GM19438 (cell line): Measurements from ENCODE around the gene KLF13.

ENCODE experiments used
- ATAC-seq: cut with Tn5 transposase; IDR thresholded peaks from one replicate; pipeline ENCODE4 v1.9.1; 2021; ENCODE audit warnings: low read depth; ENCODE audit not compliant: unreplicated experiment

Gene KLF13

DNA sequence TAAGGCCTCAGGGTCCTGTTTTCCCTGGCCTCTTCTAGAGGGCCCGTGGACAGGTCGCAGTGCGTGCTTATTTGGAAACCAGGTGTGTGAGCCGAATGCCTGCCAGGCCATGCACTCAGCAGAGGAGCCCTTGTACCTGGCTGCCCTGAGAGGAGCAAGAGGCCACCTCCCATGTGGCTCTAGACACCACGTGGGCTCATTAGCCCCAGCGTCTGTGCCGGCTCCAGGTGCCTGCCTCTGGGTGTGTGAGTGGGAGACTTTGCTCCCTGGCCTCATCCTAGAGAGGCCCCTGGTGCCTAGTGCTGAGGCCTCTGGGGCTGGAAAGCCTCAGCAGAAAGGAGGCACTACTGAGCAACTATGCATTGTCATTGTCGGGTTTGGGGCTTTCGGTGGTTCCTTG lies 50.4 kb downstream of the KLF13 start:
- no peak for ATAC-seq

DNA sequence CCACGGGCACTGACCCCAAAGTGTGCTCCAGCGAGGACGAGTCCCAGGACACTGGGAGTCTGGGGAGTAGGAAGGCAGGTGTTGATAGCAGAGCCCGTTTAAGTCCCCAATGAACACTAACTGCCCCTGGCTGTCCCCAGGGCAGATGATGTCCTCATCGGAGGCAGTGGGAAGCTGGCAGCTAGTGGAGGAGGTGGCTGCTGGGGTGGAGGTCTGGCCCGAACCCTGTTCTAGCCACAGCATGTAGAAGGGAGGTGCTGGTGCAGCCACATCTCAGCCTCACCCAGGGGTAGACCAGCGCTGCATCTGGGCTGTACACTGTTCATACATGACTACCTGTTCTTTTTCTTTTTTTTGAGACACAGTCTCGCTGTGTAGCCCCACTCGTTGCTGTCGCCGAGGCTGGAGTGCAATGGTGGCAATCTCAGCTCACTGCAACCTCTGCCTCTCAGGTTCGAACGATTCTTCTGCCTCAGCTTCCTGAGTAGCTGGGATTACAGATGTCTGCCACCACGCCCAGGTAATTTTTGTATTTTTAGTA lies 51.8 kb downstream of the KLF13 start:
- no peak for ATAC-seq

DNA sequence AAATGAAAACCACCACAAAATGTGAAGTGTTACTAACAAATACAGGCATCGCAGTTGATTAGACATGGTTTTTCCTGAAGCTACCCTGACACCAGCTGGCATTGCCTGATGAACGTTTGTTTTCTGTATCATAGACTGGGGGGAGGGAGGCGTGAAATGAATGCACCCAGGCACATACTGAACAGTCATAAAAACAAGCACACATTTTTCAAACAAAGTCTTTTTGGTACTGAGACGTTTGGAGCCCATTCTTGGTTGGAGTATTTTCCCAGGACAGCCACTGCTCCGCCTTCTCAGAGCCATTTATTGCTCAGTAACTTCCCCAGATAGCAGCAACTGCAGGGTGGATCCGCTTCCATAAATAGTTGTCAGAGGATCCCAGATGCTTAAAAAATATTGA lies 52.4 kb downstream of the KLF13 start:
- no peak for ATAC-seq

DNA sequence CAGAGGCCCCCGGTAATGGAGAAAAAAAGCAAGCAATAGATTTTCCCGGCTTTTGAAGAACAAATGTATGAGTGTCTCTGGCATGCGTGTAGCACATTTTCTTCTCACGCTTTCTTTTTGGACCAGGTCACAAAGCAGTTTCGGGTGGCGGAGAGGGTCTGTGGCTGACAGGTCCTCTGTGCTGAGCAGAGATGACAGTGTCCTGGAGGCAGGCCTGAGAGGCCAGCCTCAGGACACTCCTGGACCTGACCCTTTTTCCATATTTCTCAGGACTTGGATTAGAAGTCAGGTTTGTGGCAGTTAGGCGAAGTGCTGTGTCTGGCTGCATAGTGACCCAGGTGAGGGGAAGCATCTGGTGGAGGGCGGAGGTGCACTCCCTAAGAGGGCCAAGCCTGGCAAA lies 52.9 kb downstream of the KLF13 start:
- no peak for ATAC-seq

DNA sequence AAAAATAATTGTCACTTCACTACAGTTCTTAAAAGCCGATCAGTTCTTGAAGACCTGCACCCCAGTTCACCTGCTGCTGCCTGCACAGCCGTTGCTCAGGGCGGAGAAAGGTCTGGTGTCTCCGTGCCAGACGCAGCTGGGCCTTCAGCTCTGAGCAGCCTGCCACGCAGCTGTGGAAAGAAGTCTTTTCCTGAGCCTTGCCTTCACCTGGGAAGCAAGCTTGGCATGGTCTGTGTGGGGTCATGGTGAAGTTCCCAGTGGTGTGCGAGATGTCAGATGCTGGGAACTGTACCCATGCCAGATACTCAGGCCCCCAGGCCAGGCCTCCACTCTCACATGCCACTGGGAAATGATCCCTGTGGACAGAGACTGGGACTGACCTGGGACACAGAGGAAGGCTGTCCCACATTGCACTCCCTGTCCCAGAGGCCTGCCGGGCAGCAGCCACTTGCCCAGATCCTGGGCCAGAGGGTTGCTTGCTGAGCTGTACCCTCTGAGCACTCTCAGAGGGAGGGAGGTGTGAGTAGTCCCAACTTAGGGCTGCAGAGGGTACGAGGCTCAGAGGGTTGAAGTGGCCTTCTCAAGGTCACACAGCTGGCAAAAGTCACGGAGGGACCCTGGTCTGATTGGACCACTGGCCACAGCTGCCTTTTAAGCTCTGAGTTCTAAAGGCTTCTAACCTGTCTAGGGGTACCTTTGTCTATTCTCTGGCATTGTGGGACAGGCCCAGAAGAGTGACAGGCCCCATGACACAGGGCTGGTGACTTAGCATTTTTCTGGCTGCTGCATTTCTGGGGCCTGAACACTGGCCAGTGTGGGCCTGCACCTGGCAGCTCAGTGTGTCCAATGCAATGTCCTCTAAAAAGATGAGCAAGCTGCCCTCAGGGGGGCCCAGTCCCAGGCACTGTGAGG lies 55.4 kb downstream of the KLF13 start:
- ATAC-seq = no peak

DNA sequence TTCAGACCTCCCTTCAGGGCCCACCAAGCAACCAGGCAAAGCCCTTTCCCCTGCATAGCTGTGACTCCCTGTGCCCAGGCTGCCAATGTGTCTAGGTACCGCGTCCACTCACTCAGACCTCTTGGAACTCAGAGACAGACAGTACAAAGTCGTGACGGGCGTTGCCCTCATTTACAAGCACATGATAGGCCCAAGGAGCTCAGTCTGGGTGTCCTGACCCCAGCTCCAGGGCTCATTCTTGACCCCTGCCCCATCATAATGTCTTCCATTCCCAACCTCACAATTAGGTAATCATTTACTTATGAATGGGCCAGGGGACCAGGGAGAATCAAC lies 56.0 kb downstream of the KLF13 start:
- no peak for ATAC-seq

DNA sequence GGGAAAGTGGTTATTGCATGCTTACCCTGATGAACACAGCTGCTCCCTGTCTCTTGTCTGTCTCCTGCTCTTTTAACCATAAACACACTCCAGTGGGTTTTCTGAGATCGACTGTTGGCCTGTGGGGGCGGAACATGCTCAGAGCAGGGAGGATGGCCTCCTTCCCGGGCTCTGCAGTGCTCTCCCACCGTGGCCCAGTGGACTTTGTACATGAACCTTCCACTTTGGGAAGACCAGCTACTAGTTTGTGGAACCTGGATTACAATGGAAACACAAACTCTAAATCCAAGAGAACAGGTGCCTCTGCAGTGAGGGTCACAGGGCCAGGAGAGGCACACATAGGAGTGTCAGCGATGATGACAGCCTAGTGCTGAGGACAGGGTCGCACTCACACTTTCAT lies 56.5 kb downstream of the KLF13 start:
- ATAC-seq = no peak

DNA sequence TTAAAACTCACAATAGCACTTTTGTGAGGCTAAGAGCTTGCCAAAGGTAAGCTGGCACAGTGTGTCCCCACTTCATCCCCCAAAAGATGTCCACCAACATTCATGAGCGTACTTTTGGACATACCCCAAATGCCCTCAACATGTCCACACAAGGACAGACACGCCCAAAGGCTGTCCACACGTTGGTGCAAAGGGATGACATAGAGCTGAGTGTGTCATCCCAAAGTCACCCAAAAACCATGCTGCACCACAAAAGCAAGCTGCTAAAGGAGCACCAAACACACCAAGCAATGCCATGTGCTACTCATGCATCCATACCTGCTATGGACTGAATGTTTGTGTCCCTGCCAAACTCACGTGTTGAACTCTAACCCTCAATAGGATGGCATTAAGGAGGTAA lies 57.9 kb downstream of the KLF13 start:
- no peak for ATAC-seq

DNA sequence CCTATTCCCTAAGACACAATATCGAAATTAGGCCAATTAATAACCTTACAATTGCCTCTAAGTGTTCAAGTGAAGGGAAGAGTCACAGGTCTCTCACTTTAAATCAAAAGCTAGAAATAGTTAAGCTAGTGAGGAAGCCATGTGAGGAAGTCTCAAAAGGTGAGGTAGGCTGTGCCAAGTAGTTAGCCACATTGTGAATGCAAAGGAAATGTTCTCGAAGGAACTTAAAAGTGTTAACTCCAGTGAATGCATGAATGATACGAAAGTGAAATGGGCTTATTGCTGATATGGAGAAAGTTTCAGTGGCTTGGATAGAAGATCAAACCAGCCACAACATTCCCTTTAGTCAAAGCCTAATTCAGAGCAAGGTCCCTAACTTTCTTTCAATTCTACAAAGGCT lies 59.1 kb downstream of the KLF13 start:
- no peak for ATAC-seq

DNA sequence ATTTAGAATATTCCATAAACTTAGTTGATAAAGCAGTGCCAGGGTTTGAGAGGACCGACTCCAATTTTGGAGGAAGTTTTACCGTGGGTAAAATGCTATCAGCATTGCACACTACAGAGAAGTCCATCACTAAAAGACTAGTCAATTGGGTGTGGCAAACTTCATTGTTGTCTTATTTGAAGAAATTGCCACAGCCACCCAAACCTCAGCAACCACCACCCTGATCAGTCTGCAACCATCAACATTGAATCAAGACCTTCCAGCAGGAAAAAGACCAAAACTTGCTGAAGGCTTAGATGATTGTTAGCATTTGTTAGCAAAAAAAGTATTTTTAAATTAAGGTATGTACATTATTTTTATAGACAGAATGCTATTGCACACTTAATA lies 60.5 kb downstream of the KLF13 start:
- no peak for ATAC-seq

DNA sequence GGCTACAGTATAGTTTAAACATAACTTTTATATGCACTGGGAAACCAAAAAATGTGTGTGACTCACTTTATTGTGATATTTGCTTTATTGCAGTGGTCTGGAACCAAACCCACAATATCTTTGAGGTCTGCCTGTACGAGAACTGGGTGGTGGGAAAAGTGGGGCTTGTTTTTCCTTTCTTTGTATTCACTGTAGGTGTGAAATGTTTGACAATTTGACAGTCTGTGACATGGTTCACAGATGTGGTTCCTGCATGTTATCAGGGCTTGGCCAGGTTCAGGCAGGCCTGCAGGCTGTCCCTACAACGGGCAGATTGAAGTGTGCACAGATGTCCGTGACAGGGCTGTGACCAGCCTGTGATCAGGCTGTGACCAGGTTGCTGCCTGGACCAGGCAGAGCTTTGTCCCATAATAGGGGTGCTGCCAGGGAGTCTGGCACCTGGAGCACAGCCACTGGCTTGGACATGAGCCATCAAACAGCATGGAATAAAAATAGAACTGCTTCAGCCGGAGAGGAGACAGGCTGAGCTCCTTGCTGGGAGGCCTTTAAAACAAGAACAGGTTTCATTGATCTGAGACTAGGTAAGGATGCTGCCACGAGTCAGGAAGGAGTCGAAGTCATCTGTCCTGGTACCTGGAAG lies 61.0 kb downstream of the KLF13 start:
- no peak for ATAC-seq

DNA sequence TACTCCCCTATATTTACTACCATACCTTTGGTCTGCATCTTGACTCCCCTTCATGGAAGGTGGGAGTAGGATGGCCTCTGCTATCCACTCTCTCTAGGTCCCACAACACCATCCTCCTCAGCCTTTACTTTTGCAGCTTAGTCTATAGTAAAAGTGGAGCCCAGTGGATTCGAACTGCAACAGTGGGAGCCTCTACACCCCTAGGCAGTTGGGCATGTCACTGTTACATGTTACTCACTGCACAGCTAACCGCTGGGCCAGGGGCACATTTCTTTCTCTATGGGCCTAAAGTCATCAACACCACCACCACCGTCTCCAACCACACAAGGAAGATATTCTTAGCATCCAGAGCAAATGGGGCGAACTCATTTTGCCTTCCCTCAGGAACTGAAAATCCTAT lies 62.9 kb downstream of the KLF13 start:
- ATAC-seq = no peak

DNA sequence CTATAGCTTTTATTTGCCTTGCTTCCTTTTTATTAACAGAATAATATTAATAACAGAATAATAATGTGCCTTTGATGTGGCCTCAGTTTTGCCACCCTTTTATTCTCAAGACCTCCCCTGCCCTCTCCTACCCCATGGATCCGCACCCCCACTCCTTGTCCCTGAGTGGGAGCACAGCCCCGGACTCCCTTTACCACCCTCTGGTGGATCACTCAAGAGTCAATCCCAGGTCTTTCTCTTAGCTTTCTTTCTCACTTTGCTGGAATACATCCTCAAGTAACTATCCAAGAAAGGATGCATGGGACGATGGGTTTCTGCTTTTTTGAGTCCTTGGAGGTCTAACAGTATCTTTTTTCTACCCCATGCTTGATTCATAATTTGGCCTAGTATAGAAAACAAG lies 63.4 kb downstream of the KLF13 start:
- ATAC-seq = no peak

DNA sequence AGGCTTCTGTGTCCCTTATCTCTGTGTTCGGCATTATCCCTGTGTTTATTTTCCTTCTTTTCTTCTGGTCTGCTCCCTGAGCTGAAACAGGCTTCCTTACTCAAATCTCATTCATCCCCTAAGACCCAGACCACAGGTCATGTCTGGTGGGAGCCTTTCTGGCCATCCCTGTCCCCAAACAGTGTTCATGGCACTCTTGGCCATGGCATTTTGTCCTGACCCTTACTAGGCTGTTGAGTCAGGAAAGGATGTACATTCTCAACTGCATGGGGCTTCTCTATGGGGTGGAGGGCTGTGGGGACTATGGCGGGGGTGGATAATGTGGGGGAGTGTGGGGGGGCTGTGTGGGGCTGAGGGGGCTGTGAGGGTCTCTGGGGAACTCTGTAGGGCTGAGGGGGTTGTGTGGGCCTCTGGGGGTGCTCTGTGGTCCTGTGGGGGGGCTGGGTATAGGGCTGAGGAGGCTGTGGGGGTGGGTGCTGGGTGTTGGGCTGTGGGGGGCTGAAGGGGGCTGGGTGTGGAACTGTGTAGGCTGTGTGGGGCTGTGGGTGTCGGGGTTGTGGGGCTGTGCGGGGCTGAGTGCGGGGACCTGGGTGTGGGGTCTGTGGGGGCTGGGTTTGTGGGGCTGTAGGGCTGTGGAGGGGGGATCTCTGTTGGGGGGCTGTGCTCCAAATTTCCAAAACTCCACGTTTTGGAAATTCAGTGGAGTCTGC lies 64.3 kb downstream of the KLF13 start:
- ATAC-seq = no peak

DNA sequence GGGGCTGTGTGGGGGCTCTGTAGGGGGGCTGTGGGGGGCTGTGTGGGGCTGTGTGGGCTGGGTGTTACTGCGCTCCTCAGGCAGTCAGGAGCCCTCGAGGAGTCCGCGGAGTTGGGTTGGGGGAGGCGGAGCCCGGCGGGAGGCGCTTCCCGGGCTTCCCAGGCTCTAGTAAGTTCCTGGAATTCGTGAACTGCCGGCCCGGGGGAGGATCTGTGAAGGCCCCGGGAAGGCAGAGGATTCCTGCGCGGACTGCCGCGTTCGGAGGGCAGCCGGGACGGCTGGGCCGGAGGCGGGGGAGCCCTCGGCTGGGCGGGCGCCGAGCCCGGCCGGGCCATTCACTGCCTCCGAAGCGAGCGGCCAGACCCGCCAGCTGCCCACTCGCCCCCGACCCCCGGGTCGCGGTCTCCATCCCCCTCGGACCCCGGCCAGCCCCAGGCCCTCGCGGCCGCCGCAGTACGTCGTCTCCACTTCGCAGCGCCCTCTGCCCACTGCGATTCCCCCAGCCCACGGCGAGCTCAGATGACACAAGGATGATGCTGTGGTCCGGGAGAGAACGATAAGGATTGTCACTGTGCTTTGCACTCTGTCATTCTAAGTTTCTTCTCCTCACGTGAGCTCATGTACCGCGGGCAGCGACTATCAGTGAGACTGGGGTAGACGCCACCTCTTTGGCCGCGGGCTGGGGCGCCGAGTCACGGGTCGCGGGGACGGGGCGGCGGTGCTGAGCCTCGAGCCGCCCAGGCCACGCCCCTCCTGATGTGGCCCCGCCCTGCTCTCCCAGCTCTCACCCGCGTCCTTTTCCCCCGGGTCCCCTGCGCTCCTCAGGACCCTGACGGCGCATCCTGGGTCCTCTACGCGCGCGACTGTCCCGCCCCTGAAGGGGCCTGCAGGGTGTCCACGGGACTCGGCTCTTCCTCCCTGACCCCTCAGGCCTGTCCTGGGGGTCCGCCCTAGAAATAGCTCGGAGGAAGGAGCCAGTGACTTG lies 65.3 kb downstream of the KLF13 start:
- peak; percentile 87 for ATAC-seq

DNA sequence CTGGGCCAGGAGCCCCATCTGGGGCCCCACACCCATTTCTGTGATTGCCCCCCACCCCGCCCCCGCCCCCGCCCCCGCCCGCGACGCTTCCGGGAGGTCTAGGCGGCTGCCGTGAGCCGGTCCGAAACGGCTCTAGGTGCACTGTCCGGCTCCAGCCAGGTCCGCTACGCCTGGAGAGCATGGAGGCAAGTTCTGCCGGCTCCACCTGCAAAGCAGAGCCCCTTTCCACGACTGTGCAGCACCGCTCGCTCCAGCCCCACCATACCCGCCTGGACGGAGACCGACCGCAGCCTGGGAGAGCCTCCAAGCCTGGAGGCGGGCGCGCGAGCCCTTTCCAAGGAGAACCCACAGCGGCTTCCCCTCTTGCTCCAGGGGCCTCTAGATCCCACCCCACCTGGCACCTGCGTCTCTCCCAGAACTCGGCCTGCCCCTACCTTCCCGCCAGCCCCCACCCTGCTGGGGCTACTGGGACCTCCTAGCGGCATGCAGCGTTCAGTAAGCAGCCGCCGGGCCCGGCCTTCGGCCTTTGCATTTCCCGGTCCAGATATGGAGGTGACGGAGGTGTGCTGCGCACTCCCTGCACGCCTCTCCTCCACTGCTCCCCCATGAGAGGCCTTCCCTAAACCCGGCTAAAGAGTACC lies 66.2 kb downstream of the KLF13 start:
- peak; percentile 46 for ATAC-seq

DNA sequence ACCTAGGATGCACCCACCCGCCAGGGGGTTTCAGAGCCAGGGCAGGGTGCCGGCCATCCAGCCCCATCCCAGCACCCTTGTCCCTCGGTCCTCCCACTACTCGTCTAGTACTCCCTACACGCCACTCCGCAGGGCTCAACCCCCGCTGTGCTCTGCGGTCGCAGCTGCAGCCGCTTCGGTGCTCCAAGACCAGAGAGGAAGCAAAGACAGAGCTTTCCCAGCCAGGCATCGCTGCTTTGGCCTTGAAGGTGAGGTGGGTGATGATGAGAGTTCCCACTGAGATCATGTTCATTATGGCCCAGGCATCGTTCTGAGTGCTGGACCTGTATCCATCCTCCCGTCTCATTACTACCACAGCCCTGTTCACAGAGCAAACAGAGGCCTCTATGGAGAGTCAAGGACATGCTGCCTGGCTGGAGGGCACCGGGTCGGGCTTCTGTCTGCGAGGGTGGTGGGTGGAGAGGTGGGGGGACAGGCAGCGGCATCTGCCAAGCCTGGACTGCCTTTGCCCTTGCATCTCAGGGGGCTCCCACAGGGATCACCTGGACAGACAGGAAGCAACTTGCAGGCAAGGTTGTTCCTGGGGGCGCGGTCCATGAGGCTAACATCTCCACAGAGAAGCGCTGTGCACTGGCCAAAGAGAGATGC lies 66.9 kb downstream of the KLF13 start:
- no peak for ATAC-seq

DNA sequence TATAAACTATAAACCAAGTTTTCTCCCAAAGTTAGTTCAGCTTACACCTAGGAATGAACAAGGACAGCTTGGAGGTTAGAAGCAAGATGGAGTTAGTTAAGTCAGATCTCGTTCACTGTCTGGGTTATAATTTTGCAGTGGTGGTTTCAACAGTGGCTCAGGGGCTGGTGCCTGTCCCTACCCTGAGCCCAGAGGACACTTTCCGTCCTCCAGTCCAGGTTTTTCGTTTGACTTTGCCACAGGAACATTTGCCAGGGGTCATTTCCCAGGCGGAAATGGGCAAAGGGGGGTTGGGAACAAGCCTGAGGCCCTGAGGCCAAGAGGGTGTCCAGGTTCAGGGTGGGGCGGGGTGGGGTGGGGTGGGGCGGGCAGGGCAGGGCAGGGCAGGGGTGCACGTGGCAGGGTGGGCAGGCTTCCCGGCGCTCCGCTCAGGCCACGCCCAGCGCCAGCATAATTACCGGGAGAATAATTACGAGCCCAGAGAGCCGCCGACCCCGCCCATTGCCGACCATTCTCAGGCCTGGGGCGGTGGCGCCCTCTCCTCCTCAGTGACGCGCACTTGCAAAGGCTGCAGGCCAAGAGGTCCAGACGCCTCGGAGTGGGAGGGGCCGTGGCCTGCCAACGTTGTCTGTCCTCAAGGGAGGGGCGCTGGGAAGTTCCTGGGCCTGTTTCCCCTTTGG lies 70.4 kb downstream of the KLF13 start:
- no peak for ATAC-seq
